Testis (tissue), 3 donors: ENCODE data around the gene ARHGAP9. TPM values are rescaled to one million over a fixed set of nuclear protein-coding genes. Genes with fewer than 3 reads are reported as not detected.
A peak's percentile ranks its signal among the peaks of the same experiment; 100 is the strongest.

Source experiments
- DNase-seq: peaks from one replicate; pipeline ENCODE4 v3.0.0-alpha.2; 2019
- H3K27ac ChIP-seq, 2 donors: fragments of 200-600 bp; sonication (generic); one replicate each; pipeline ENCODE4 v1.5.1; 2019
- H3K27me3 ChIP-seq: fragments of 200-600 bp; sonication (generic); one replicate; pipeline ENCODE4 v1.5.1; 2019
- H3K36me3 ChIP-seq: fragments of 200-600 bp; sonication (generic); one replicate; pipeline ENCODE4 v1.5.1; 2017; ENCODE audit warnings: low read depth; ENCODE audit errors: missing control alignments
- H3K4me1 ChIP-seq: fragments of 200-600 bp; sonication (generic); one replicate; pipeline ENCODE4 v1.5.1; 2019
- H3K4me3 ChIP-seq, 2 donors: fragments of 200-600 bp; sonication (generic); one replicate each; pipeline ENCODE4 v1.5.1; 2017 to 2019
- H3K9me3 ChIP-seq: fragments of 200-600 bp; sonication (generic); one replicate; pipeline ENCODE4 v1.5.1; 2017
- POLR2A ChIP-seq: fragments of 450-650 bp; IDR thresholded peaks from one replicate; pipeline ENCODE4 v1.6.1; 2017; ENCODE audit warnings: antibody characterized with exemption, mild to moderate bottlenecking, moderate library complexity
- WGBS, 2 donors: methylation state at CpG; one replicate each; pipeline ENCODE4 v1.1.5; 2018; 5-methylcytosine and 5-hydroxymethylcytosine counted together
- intact Hi-C: fragments of 100-400 bp; cut with DNase I; formaldehyde crosslinking; loops from one replicate; pipeline ENCODE4 v1.15.1; 2023; ENCODE audit warnings: low total_unique reads
- polyA plus RNA-seq: library from polyadenylated mRNA; stranded (reverse); fragments of 350-450 nt; fragmentation: Illumina TruSeq; extraction: RNeasy Lipid Tissue Mini Kit (QIAGEN cat#74804); gene quantifications from one replicate; pipeline ENCODE4 v1.2.3, GENCODE V29; 2014; ENCODE audit warnings: low read depth, low replicate concordance; ENCODE audit not compliant: insufficient read depth
- total RNA-seq, 2 donors: library from RNA; depleted of rRNA; stranded (reverse); fragments of >200 nt; gene quantifications; one replicate each; pipeline ENCODE4 v1.2.3, GENCODE V29; 2016
- TF ChIP-seq, protein P1 (sequence below), 3 experiments: fragments of 450-650 bp in 2 of 3; fragments of 200-600 bp in 1 of 3; sonication (generic) in 1 of 3; IDR thresholded peaks; one replicate each; pipeline ENCODE4 v1.5.1; 2016 to 2019; ENCODE audit warnings: antibody characterized with exemption in 3 of 3, mild to moderate bottlenecking in 2 of 3, moderate library complexity in 1 of 3

The ARHGAP9 gene
- total and polyA plus RNA-seq, 3 donors from 2014 or later: 24.8 to 111 (median 29.2) TPM

GRCh38 chr12:57475271-57476161 is 4.2 kb downstream of the ARHGAP9 start:
- H3K4me3 ChIP-seq: peak overlapping the region; percentile 19 to 61
- intact Hi-C loops: no loop called here
- WGBS, 2 donors: 8 to 10% methylated on average over 32 to 83 of the region's 84 CpGs
- peaks cover 15% of the 10 kb centered on the region for H3K4me1 ChIP-seq
- H3K27ac ChIP-seq: no peak overlapping the region
- H3K27me3 ChIP-seq: no peaks in the 10 kb centered on the region
- DNase-seq: peak; percentile 66
- TF ChIP-seq, protein P1, sequence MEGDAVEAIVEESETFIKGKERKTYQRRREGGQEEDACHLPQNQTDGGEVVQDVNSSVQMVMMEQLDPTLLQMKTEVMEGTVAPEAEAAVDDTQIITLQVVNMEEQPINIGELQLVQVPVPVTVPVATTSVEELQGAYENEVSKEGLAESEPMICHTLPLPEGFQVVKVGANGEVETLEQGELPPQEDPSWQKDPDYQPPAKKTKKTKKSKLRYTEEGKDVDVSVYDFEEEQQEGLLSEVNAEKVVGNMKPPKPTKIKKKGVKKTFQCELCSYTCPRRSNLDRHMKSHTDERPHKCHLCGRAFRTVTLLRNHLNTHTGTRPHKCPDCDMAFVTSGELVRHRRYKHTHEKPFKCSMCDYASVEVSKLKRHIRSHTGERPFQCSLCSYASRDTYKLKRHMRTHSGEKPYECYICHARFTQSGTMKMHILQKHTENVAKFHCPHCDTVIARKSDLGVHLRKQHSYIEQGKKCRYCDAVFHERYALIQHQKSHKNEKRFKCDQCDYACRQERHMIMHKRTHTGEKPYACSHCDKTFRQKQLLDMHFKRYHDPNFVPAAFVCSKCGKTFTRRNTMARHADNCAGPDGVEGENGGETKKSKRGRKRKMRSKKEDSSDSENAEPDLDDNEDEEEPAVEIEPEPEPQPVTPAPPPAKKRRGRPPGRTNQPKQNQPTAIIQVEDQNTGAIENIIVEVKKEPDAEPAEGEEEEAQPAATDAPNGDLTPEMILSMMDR (IDR thresholded peaks at IDR 0.05): no peak
- no peaks in the 10 kb centered on the region for H3K36me3 ChIP-seq
- no peaks in the 10 kb centered on the region for H3K9me3 ChIP-seq

DNA sequence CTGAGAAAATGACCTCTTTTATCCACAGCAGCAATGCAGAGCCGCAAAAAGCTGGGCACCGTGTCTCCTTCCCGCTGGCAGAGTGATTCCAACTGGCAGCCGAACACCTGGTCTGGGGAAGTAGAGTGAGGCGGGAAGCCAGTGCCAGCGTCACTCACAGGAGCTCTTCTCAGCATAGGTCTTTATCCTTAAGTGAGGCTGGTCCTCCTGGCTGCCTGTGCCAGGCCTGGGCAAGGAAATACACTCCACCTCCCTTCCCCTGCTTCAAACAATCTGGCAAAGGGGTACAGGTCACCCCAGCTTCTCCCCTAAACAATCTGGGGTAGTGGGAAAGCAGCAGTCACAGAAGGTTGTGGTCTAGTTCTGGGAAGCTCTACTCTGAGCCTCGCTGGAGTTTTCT is 4.8 kb downstream of the ARHGAP9 start:
- WGBS, 2 donors: 48 to 54% methylated on average over 6 to 7 of the region's 7 CpGs
- no peaks in the 10 kb centered on the region for H3K36me3 ChIP-seq
- no peaks in the 10 kb centered on the region for H3K9me3 ChIP-seq
- intact Hi-C loops: no loop called here
- no peaks in the 10 kb centered on the region for H3K27me3 ChIP-seq
- peaks cover 15% of the 10 kb centered on the region for H3K4me1 ChIP-seq
- peak overlapping the region; percentile 19 to 61 for H3K4me3 ChIP-seq
- H3K27ac ChIP-seq: no peak overlapping the region
- no peak for TF ChIP-seq POLR2A
- TF ChIP-seq, protein P1 (IDR thresholded peaks at IDR 0.05): no peak
- no peak for DNase-seq

DNA sequence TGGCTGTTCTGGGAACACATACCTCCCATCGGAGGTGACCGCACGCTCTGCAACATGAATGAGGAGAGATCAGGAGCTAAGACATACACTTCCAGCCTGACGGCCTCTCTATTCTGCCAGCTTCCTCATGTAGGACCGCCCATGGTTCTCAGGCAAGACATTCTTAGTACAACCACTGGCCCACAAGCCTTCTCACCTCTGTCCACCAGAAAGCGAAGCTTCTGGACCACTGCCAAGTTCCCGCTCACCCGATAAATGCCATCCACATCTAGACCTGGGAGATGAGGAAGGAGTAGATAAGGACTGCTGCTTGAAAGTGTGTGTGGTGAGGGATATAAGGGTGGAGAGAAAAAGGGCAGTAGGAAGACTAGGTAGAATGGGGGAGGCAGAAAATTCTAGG is 5.2 kb downstream of the ARHGAP9 start:
- no peak for DNase-seq
- intact Hi-C loops: no loop called here
- Histone ChIP-seq H3K9me3 (no peaks in the 10 kb centered on the region), H3K4me3 (no peak overlapping the region), H3K36me3 (no peaks in the 10 kb centered on the region), H3K27ac (no peak overlapping the region), H3K4me1 (peaks cover 15% of the 10 kb centered on the region), H3K27me3 (no peaks in the 10 kb centered on the region)
- no peak for TF ChIP-seq POLR2A
- TF ChIP-seq, protein P1 (IDR thresholded peaks at IDR 0.05): no peak
- WGBS, 2 donors: 82 to 84% methylated on average over 8 of the region's 8 CpGs

DNA sequence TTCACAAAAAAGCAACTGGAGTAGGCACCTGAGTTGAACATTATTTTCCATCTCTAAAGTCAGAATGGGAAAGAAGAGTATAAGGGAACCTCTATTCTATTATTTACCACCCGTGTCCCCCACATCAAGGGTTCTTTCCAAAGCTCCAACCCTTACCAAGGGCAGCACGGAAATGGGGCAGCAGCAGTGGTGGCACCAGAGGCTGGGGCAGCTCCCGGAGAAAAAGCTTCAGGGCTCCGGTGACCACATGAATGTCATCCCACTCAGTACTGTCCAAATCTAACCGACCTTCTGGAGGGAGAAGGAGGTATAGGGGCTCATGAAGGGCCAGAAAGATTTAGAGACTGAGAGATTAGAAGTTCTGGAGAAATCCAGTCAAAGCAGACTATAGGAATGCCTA is 5.8 kb downstream of the ARHGAP9 start:
- Histone ChIP-seq H3K9me3 (no peaks in the 10 kb centered on the region), H3K4me1 (peaks cover 15% of the 10 kb centered on the region), H3K27ac (no peak overlapping the region), H3K4me3 (no peak overlapping the region), H3K27me3 (no peaks in the 10 kb centered on the region), H3K36me3 (no peaks in the 10 kb centered on the region)
- intact Hi-C loops: no loop called here
- TF ChIP-seq POLR2A: no peak
- TF ChIP-seq, protein P1 (IDR thresholded peaks at IDR 0.05): no peak
- 89 to 95% methylated on average over 5 of the region's 5 CpGs for WGBS, 2 donors
- DNase-seq: no peak

DNA sequence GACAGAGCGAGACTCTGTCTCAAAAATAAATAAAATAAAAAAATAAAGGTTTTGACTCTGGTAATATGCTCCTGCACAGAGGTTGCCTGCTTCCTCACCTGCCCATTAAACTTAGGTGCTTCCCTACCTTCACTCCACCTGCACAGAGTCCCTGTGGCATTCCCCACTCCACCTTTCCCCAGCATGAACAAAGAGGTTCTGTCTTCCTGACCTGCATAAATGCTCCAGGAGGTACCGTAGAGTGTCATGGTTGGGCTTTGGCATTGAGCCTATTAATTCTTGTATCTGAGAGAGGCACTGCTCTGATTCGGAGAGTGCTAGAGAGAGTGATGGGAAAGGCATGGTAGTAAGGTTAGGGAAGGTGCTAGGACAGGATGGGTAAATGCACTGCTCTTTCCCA is 6.3 kb downstream of the ARHGAP9 start:
- Histone ChIP-seq H3K4me3 (no peak overlapping the region), H3K36me3 (no peaks in the 10 kb centered on the region), H3K27me3 (no peaks in the 10 kb centered on the region), H3K27ac (no peak overlapping the region), H3K4me1 (peaks cover 15% of the 10 kb centered on the region), H3K9me3 (no peaks in the 10 kb centered on the region)
- intact Hi-C loops: no loop called here
- no peak for DNase-seq
- TF ChIP-seq, protein P1 (IDR thresholded peaks at IDR 0.05): no peak
- TF ChIP-seq POLR2A: no peak
- 59 to 62% methylated on average over 3 of the region's 3 CpGs for WGBS, 2 donors
